ENCODE measurements around the gene PRDM11. TPM values are rescaled to one million over a fixed set of nuclear protein-coding genes. Genes with fewer than 3 reads are reported as not detected.

Gene PRDM11
- total and polyA plus RNA-seq, 2 of the 4 experiments (the other 2 are of a cell fraction) = 2.2 to 2.7 TPM

GRCh38 chr11:45245218-45246045 is 99.0 kb downstream of the PRDM11 start:
- H3K9ac ChIP-seq (ENCODE audit: low read depth, low read length) = no peak overlapping the region
- no peaks in the 10 kb centered on the region for H3K79me1 ChIP-seq (ENCODE audit: low read depth in 1 of 2, low read length in 2 of 2)
- no peaks in the 10 kb centered on the region for H3K9me3 ChIP-seq (ENCODE audit: control insufficient read depth, insufficient read depth, low read length)
- H3K4me1 ChIP-seq (ENCODE audit: control insufficient read depth, insufficient read depth, low read length) = no peaks in the 10 kb centered on the region
- no peak overlapping the region for H4K91ac ChIP-seq (ENCODE audit: insufficient read depth, low read depth, low read length)
- H2AK9ac ChIP-seq (replicated peaks; ENCODE audit: low read depth, low read length, poor library complexity) = no peak overlapping the region
- H3K4ac ChIP-seq (ENCODE audit: low read depth, low read length) = no peak overlapping the region
- ChIA-PET CTCF (interaction anchor here (1.4 kb wide), 1 partner anchor 10 kb away, joined by 3 read pairs; no protein-coding TSS in a partner anchor), POLR2A (ENCODE audit: unreplicated experiment) (no interaction called here)
- no peak overlapping the region for H2BK20ac ChIP-seq (ENCODE audit: low read depth, low read length)
- H2BK120ac ChIP-seq (ENCODE audit: low read depth, low read length) = no peak overlapping the region
- TF ChIP-seq MXI1 (IDR thresholded peaks at IDR 0.05; ENCODE audit: borderline replicate concordance, low read depth, low read length) (no peak), NFE2L2 (IDR thresholded peaks at IDR 0.05; ENCODE audit: low read depth, low read length) (no peak), RAD21 (IDR thresholded peaks at IDR 0.05; ENCODE audit: low read length) (no peak), USF2 (IDR thresholded peaks at IDR 0.05; ENCODE audit: low read depth, low read length) (no peak), MAFK (IDR thresholded peaks at IDR 0.05; ENCODE audit: low read depth, low read length) (no peak), POLR2A (IDR thresholded peaks at IDR 0.05; ENCODE audit: low read depth, low read length) (no peak), RFX5 (IDR thresholded peaks at IDR 0.05; ENCODE audit: low read depth, low read length) (no peak), RCOR1 (IDR thresholded peaks at IDR 0.05; ENCODE audit: insufficient replicate concordance, low read length) (no peak), CTCF (conservative IDR thresholded peaks at IDR 0.05; ENCODE audit: low read depth, low read length) (no peak), BHLHE40 (IDR thresholded peaks at IDR 0.05; ENCODE audit: low read depth, low read length) (no peak), FOS (IDR thresholded peaks at IDR 0.05; ENCODE audit: low read depth, low read length) (no peak), MAZ (IDR thresholded peaks at IDR 0.05; ENCODE audit: borderline replicate concordance, low read depth, low read length) (no peak), CHD1 (IDR thresholded peaks at IDR 0.05; ENCODE audit: low read depth, low read length) (no peak), ELK1 (IDR thresholded peaks at IDR 0.05; ENCODE audit: borderline replicate concordance, low read depth, low read length) (no peak), CEBPB (IDR thresholded peaks at IDR 0.05; ENCODE audit: low read depth, low read length) (no peak), SMC3 (IDR thresholded peaks at IDR 0.05; ENCODE audit: low read depth, low read length) (no peak)
- DNase-seq = no peak
- H4K8ac ChIP-seq (ENCODE audit: low read depth in 2 of 2, low read length in 2 of 2) = no peak overlapping the region
- H2BK5ac ChIP-seq (ENCODE audit: low read depth, low read length, poor library complexity, severe bottlenecking) = no peak overlapping the region
- H4K20me1 ChIP-seq (ENCODE audit: insufficient read depth, low read length) = no peaks in the 10 kb centered on the region
- no CpG with 5 or more reads among the region's 8 CpGs for WGBS, 2 experiments (ENCODE audit: extremely low coverage in 2 of 2, insufficient read length in 1 of 2)
- H2AK5ac ChIP-seq (ENCODE audit: low read depth, low read length) = no peak overlapping the region
- no peak overlapping the region for H3K4me3 ChIP-seq (ENCODE audit: insufficient read depth, low read depth, low read length)
- H3K4me2 ChIP-seq (ENCODE audit: low read depth, low read length) = no peak overlapping the region
- dilution Hi-C loops (cut with HindIII; ENCODE audit: low sequenced_read_pairs, unreplicated experiment) (no loop called here), in situ Hi-C loops (cut with MboI; ENCODE audit: low sequenced_read_pairs) (no loop called here), intact Hi-C loops (cut with micrococcal nuclease) (no loop called here)
- no peak overlapping the region for H3K14ac ChIP-seq (replicated peaks; ENCODE audit: low read depth, low read length)
- H3K27me3 ChIP-seq (ENCODE audit: control insufficient read depth, insufficient read depth, low read length) = peaks cover 17% of the 10 kb centered on the region
- H3K56ac ChIP-seq (ENCODE audit: extremely low read depth, insufficient read depth, low read length) = no peak overlapping the region
- H2AFZ ChIP-seq (replicated peaks; ENCODE audit: low read length, poor library complexity) = no peak overlapping the region
- H3K36me3 ChIP-seq (ENCODE audit: control insufficient read depth, insufficient read depth, low read length) = no peaks in the 10 kb centered on the region
- H3K27ac ChIP-seq (ENCODE audit: insufficient read depth, low read length) = no peak overlapping the region
- H3K18ac ChIP-seq (ENCODE audit: low read depth, low read length) = no peak overlapping the region
- no peak for ATAC-seq (ENCODE audit: low read depth)
- no peaks in the 10 kb centered on the region for H3K9me1 ChIP-seq (ENCODE audit: insufficient read depth, low read length)
- no TSS peak for BruUV-seq (replicated peaks)
- no peak overlapping the region for H4K5ac ChIP-seq (ENCODE audit: low read depth, low read length)
- no peak overlapping the region for H3K23ac ChIP-seq (ENCODE audit: low read depth, low read length)
- no peak overlapping the region for H2BK15ac ChIP-seq (ENCODE audit: low read depth, low read length)
